ENCODE measurements around the gene GNPTAB. TPM values are rescaled to one million over a fixed set of nuclear protein-coding genes. Genes with fewer than 3 reads are reported as not detected.

The GNPTAB gene
- total and polyA plus RNA-seq, 12 donors = 7.6 to 31.3 (median 15.9) TPM

DNA sequence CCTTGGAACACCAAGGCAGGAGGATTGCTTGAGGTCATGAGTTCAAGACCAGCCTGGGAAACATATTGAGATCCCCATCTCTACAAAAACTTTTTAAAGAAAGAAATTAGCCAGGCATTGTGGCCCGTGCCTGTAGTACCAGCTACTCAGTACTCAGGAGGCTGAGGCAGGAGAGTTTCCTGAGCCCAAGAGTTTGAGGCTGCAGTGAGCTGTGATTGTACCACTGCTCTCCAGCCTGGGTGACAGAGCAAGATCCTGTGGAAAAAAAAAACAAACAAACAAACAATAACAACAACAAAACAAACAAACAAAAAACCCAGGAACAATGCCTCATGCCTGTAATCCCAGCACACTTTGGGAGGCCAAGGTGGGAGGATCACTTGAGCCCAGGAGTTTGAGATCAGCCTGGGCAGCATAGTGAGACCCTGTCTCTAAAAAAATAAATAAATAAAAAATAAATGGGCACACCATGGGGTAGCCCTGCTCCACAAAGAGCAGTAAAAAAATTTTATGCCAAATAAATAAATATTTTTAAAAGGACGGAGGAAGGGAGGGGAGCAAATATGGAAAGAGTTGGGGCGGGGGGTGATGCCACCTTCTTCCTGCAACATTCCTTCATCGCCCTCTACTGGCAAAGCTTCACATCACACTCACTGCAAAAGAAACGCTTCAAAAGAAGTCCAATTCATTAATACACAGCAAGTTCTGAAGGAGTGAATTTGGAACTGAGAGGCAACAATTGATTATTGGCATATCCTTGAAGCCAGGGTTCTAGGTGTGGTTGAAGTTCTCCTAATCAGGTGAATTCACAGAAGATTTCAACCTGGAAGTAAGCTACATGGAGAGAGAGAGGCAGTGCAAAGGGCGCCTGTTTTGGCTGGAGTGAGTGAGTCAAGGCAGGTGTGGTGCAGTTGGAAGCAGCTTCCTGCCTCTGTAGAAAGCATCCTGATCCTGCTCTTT, 8.8 kb upstream of the GNPTAB start:
- WGBS, 4 donors = 28 to 31% (median 31%) methylated on average over 6 of the region's 6 CpGs
- H3K4me3 ChIP-seq = no peak overlapping the region
- H3K36me3 ChIP-seq (replicated peaks in 1 of 2) = no peaks in the 10 kb centered on the region
- intact Hi-C loops (cut with DNase I) = loop anchor here in 1 of 2 donors (5.0 to 10.0 kb wide), 2 partner anchors 67 to 425 kb away; no protein-coding TSS in a partner anchor
- H3K27ac ChIP-seq = no peak overlapping the region
- peak; percentile 59 to 85 (median 72) for DNase-seq
- no peaks in the 10 kb centered on the region for H3K27me3 ChIP-seq
- TF ChIP-seq CTCF (IDR thresholded peaks at IDR 0.05) (peak; percentile 73 to 89 (median 82)), POLR2A (IDR thresholded peaks at IDR 0.05) (no peak)
- no peaks in the 10 kb centered on the region for H3K4me1 ChIP-seq (replicated peaks in 1 of 2)
- no peaks in the 10 kb centered on the region for H3K9me3 ChIP-seq (replicated peaks in 1 of 3)

DNA sequence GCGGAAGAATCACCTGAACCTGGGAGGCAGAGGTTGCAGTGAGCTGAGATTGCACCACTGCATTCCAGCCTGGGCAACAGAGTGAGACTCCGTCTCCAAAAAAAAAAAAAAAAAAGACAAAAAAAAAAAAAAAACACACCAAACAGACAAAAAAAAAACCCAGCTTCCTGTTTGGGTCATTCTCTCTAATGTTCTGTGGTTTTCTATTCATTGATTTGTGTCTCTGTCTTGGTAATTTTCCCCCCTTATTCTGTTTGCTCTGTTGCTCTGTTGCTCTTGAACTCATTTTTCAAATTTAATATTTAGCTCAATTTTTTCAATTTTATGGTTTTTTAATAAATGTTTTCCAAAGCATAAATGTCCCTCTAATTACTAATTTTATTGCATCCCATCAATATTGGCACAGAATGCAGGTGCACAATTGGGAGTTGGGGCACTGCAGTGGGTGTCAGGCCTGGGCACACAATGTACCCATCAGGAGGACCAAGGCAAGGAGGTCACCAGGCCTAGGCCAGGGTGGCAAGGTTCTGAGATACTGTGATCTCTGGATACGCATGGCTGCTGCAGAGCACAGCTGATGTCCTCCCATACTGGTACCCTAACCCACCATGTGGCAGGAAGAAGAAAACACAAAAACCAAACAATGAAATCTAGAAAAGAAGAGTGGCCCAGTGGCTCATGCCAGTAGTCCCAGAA, 8.0 kb upstream of the GNPTAB start:
- Histone ChIP-seq H3K4me3 (no peak overlapping the region), H3K27ac (no peak overlapping the region), H3K36me3 (replicated peaks in 1 of 2) (no peaks in the 10 kb centered on the region), H3K27me3 (no peaks in the 10 kb centered on the region), H3K4me1 (replicated peaks in 1 of 2) (no peaks in the 10 kb centered on the region), H3K9me3 (replicated peaks in 1 of 3) (no peaks in the 10 kb centered on the region)
- 66 to 89% (median 81%) methylated on average over 3 of the region's 3 CpGs for WGBS, 4 donors
- intact Hi-C loops (cut with DNase I) = loop anchor here in 1 of 2 donors (5.0 to 10.0 kb wide), 2 partner anchors 66 to 424 kb away; no protein-coding TSS in a partner anchor
- DNase-seq = no peak
- no peak for TF ChIP-seq POLR2A (IDR thresholded peaks at IDR 0.05)
- no peak for TF ChIP-seq CTCF (IDR thresholded peaks at IDR 0.05)

DNA sequence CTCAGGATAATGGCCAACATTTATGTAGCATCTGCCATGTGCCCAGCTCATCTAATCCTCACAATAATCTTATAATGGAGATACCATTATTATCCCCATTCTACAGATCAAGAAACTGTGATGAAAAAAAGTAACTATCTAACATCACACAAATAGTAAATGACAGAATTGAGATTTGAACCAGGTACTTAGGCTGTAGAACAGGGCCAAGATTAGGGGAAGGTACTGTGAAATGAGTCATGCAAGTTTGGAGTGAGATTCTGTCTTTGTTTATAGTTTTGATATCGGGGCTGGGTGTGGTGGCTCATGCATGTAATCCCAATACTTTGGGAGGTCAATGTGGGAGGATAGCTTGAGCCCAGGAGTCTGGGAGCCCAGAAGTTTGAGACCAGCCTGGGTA, 1.3 kb upstream of the GNPTAB start:
- no peak for TF ChIP-seq POLR2A (IDR thresholded peaks at IDR 0.05)
- TF ChIP-seq CTCF (IDR thresholded peaks at IDR 0.05) = no peak
- Histone ChIP-seq H3K4me3 (no peak overlapping the region), H3K27ac (no peak overlapping the region), H3K9me3 (replicated peaks in 1 of 3) (no peaks in the 10 kb centered on the region), H3K27me3 (no peaks in the 10 kb centered on the region), H3K36me3 (replicated peaks in 1 of 2) (no peaks in the 10 kb centered on the region), H3K4me1 (replicated peaks in 1 of 2) (peaks cover 8 to 19% of the 10 kb centered on the region in 2 donors)
- intact Hi-C loops (cut with DNase I) = loop anchor here in 1 of 2 donors (10.0 kb wide), 1 partner anchor 417 kb away; no protein-coding TSS in a partner anchor
- DNase-seq = no peak
- 43 to 66% (median 52%) methylated on average over 1 of the region's 1 CpG for WGBS, 4 donors
